ENCODE data around the gene CLCN5.
"Not testable (repeated sequence)": the region's sequence is repeated elsewhere in the genome, so short reads cannot be mapped to it uniquely, and the experiment has no call there.

Gene CLCN5

GRCh38 chrX:50003467-50003866, 81.1 kb downstream of the CLCN5 start:
- no peak overlapping the region for H3K27ac ChIP-seq
- TF ChIP-seq CTCF (IDR thresholded peaks at IDR 0.05) (no peak), ZFX (IDR thresholded peaks at IDR 0.05; ENCODE audit: borderline replicate concordance) (no peak)

- no peak overlapping the region for H3K27ac ChIP-seq
- no peak for TF ChIP-seq CTCF (IDR thresholded peaks at IDR 0.05)
- no peak for TF ChIP-seq ZFX (IDR thresholded peaks at IDR 0.05; ENCODE audit: borderline replicate concordance)
Observed at GRCh38 chrX:50003927-50004326, 81.5 kb downstream of the CLCN5 start.

- not testable (repeated sequence) for H3K27ac ChIP-seq
Observed at GRCh38 chrX:50025591-50025990, 103.2 kb downstream of the CLCN5 start.

- TF ChIP-seq CTCF (IDR thresholded peaks at IDR 0.05), result no peak
- no peak for TF ChIP-seq ZFX (IDR thresholded peaks at IDR 0.05; ENCODE audit: borderline replicate concordance)
- no peak overlapping the region for H3K27ac ChIP-seq
Observed at GRCh38 chrX:50035126-50035525, 112.7 kb downstream of the CLCN5 start.

- H3K27ac ChIP-seq, result no peak overlapping the region
- TF ChIP-seq CTCF (IDR thresholded peaks at IDR 0.05), result no peak
- no peak for TF ChIP-seq ZFX (IDR thresholded peaks at IDR 0.05; ENCODE audit: borderline replicate concordance)
Observed at GRCh38 chrX:50036426-50036825, 114.0 kb downstream of the CLCN5 start.

GRCh38 chrX:50045823-50046222, 123.4 kb downstream of the CLCN5 start:
- no peak overlapping the region for H3K27ac ChIP-seq
- TF ChIP-seq ZFX (IDR thresholded peaks at IDR 0.05; ENCODE audit: borderline replicate concordance) (no peak), CTCF (IDR thresholded peaks at IDR 0.05) (no peak)

GRCh38 chrX:50049228-50049627, 126.8 kb downstream of the CLCN5 start:
- no peak overlapping the region for H3K27ac ChIP-seq
- TF ChIP-seq ZFX (IDR thresholded peaks at IDR 0.05; ENCODE audit: borderline replicate concordance), result no peak
- no peak for TF ChIP-seq CTCF (IDR thresholded peaks at IDR 0.05)

- no peak overlapping the region for H3K27ac ChIP-seq
- TF ChIP-seq CTCF (IDR thresholded peaks at IDR 0.05) (no peak), ZFX (IDR thresholded peaks at IDR 0.05; ENCODE audit: borderline replicate concordance) (no peak)
Observed at GRCh38 chrX:50054147-50054546, 131.8 kb downstream of the CLCN5 start.

All from 22Rv1 (cell line).